Hepatocyte (in vitro differentiated cells): ENCODE data around the gene BMPR1A.

ENCODE experiments used
- CTCF ChIP-seq: fragments of 200-600 bp; sonication (generic); IDR thresholded peaks from 2 replicates; pipeline ENCODE4 v1.5.1; 2016; ENCODE audit warnings: antibody characterized with exemption, mild to moderate bottlenecking; ENCODE audit not compliant: poor library complexity
- EZH2 ChIP-seq: fragments of 200-600 bp; sonication (generic); IDR thresholded peaks from 2 replicates; pipeline ENCODE4 v1.6.1; 2016; ENCODE audit warnings: antibody characterized with exemption, mild to moderate bottlenecking, borderline replicate concordance

- no peak for TF ChIP-seq CTCF
- no peak for TF ChIP-seq EZH2
Measured at GRCh38 chr10:86976362-86977056, 220.1 kb downstream of the BMPR1A start.
